ENCODE data around the gene COPRS. TPM values are rescaled to one million over a fixed set of nuclear protein-coding genes. Genes with fewer than 3 reads are reported as not detected.

The COPRS gene
- total RNA-seq, 1 donor: 7.9 TPM

GRCh38 chr17:31803494-31804213 is 55.4 kb downstream of the COPRS start:
- no peak overlapping the region for H3K4me3 ChIP-seq (ENCODE audit: low read length)
- H3K27me3 ChIP-seq (ENCODE audit: insufficient read depth, low read length): no peaks in the 10 kb centered on the region
- H3K4me1 ChIP-seq (ENCODE audit: insufficient read depth, low read length): no peaks in the 10 kb centered on the region
- H3K9me3 ChIP-seq (ENCODE audit: low read depth, low read length): no peaks in the 10 kb centered on the region

- Histone ChIP-seq H3K9me3 (ENCODE audit: low read depth, low read length) (no peaks in the 10 kb centered on the region), H3K4me3 (ENCODE audit: low read length) (no peak overlapping the region), H3K4me1 (ENCODE audit: insufficient read depth, low read length) (no peaks in the 10 kb centered on the region)
Measured at GRCh38 chr17:31802502-31802901, 56.5 kb downstream of the COPRS start.

More at GRCh38 chr17:31802502-31802901, 56.5 kb downstream of the COPRS start:
- H3K27me3 ChIP-seq (ENCODE audit: insufficient read depth, low read length): no peaks in the 10 kb centered on the region

Other genes with a start within 250 kb of the COPRS start
- gene UTP6, start 42.5 kb upstream of the COPRS start, total RNA-seq: 16.2 TPM
- gene SUZ12, start 77.8 kb upstream of the COPRS start, total RNA-seq: 34.1 TPM
- gene LRRC37B, start 148.1 kb upstream of the COPRS start, total RNA-seq: 50.2 TPM

Data from mononuclear cell (primary cell).